NCI-H460 (cell line): ENCODE data around the gene COL1A1. TPM values are rescaled to one million over a fixed set of nuclear protein-coding genes. Genes with fewer than 3 reads are reported as not detected.

Source experiments
- DNase-seq: peaks from one replicate; pipeline ENCODE4 v3.0.0-alpha.2; 2016; ENCODE audit warnings: low read depth; ENCODE audit errors: extremely low read depth
- total RNA-seq: library from RNA; depleted of rRNA; stranded (reverse); fragments of >200 nt; shearing (Covaris generic); gene quantifications from 2 replicates; pipeline ENCODE4 v1.2.3, GENCODE V29; 2014

COL1A1 gene
- total RNA-seq, 1 experiment from 2014 or later = 1.2 TPM

- no peak for DNase-seq
Observed at GRCh38 chr17:50203086-50203485, 1.7 kb upstream of the COL1A1 start.

GRCh38 chr17:50200457-50201275 lies 765 bp downstream of the COL1A1 start:
- DNase-seq = peak; percentile 73

DNA sequence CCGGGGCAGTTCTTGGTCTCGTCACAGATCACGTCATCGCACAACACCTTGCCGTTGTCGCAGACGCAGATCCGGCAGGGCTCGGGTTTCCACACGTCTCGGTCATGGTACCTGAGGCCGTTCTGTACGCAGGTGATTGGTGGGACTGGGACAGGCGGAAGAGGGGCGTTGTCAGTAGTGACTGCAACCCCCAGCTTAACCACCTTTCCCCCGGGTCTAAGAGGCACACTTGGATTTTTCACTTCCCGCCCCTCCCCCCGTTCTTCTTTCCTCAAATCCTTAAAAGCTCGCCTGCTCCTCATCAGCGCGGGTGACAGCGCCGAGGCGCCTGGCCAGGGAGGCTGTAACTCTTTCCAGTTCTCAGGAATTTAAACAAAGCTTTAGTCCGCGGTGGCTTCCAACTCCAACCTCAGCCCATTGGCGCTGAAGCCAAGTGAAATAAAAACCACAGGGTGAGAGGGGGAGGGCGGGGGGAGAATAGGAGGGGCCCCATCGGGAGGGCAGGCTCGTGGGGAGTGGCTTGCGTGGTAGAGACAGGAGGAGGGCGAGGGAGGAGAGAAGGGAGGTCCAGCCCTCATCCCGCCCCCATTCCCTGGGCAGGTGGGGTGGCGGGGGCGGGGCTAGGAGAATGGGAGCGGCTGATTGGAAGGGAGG lies 1.5 kb downstream of the COL1A1 start:
- DNase-seq = peak; percentile 37

DNA sequence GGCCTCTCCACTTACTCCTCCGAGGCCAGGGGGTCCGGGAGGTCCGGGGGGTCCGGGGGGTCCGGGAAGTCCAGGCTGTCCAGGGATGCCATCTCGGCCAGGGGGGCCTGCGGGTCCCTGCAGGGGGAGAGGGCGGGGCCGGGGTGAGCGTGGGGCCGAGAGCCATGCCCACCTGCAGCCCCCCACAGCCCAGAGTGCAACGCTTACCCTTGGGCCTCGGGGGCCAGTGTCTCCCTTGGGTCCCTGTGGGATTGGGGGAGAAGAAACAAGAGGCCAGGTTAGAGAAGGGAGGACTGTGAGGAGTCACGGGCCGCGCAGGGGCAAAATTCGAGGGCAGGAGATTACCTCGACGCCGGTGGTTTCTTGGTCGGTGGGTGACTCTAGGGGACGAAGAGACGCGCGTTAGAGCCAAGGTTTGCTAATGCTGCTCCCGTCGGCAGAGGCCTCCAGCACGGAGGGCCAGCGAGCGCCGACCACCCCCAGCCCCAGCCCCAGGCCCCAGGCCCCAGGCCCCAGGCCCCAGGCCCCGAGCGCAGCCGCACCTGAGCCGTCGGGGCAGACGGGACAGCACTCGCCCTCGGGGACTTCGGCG lies 2.1 kb downstream of the COL1A1 start:
- DNase-seq = no peak

- peak; percentile 56 for DNase-seq
Observed at GRCh38 chr17:50198026-50198669, 3.3 kb downstream of the COL1A1 start.

- DNase-seq = no peak
Observed at GRCh38 chr17:50196826-50197225, 4.6 kb downstream of the COL1A1 start.

- no peak for DNase-seq
Observed at GRCh38 chr17:50196036-50196435, 5.4 kb downstream of the COL1A1 start.

- no peak for DNase-seq
Observed at GRCh38 chr17:50194934-50195865, 6.2 kb downstream of the COL1A1 start.

- no peak for DNase-seq
Observed at GRCh38 chr17:50194140-50194933, 7.1 kb downstream of the COL1A1 start.

DNA sequence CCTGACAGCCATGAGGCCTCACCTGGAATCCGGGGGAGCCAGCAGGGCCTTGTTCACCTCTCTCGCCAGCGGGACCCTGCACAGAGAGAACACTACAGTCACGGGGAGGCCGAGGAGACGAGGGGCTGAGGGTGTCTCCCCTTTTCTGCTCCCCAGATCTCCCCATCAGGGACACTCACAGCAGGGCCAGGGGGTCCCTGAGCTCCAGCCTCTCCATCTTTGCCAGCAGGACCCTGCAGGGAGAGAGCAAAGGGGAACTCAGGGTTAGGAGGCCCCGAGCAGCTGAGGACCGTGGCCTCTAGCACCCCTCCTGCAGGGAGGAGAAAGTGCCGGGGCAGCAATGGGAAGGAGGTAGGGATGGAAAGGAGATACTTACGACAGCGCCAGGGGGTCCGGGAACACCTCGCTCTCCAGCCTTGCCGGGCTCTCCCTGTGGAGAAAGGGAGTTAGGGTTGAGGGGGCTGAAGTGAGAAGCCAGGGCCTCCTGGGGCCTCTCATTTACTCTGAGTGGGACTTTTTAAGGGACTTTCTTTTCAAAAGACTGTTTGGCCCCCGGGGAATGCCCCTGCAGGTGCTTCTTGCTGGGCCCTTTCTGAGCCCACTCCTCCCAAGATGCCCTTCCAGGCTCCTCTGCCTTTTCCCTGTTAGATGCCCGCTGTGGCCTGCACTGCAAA lies 8.7 kb downstream of the COL1A1 start:
- DNase-seq = no peak

DNA sequence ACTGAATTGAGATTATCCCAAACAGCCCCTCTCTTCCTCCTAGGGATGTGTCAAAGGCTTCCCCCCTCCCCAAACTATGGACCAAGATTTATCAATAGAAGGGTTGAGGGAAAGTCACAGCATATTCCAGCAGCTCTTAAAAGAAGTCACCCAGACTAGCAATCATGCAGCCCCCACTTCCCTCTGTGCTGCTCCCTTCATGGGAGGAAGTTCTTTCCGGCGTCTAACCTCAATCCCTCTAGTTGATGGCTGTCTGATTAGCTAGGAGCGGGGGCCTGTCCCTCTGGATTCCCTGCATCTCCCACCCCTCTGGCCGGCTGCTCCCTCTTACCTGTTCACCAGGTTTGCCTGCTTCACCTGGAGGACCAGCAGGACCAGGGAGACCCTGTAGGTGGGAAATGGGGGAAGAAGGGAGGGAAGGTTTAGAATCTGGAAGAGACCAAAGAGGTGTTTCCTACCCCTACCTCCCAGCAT lies 9.2 kb downstream of the COL1A1 start:
- no peak for DNase-seq

DNA sequence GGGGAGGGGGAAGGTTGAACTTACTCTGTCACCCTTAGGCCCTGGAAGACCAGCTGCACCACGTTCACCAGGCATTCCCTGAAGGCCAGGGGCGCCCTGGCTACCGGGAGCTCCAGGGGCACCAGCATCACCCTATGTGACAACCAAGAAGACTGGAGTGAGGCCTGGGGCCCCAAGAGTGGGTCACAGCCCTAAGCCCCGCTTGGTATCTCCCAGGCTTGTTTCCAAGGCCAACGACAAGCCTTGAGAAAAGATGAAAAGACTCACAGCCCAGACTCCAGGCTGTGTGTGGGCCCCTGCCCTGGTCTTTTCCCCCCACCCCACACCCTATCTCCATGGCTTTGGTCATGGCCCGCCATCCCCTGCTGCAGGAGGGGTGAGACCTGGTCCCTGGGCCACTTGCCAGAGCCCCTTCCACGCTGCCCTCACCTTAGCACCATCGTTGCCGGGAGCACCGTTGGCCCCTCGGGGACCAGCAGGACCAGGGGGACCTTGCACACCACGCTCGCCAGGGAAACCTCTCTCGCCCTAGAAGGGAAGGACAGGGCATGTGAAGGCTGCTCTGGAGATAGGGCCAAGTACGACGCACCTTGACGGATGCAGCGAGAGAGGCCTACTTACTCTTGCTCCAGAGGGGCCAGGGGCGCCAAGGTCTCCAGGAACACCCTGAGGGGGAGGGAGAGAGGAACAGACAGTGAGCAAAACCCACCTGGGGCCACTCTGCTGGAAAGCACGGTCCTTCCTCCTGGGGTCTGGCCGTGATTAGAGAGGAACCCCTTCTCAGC lies 9.9 kb downstream of the COL1A1 start:
- DNase-seq = no peak

- no peak for DNase-seq
Observed at GRCh38 chr17:50190603-50191358, 10.7 kb downstream of the COL1A1 start.

DNA sequence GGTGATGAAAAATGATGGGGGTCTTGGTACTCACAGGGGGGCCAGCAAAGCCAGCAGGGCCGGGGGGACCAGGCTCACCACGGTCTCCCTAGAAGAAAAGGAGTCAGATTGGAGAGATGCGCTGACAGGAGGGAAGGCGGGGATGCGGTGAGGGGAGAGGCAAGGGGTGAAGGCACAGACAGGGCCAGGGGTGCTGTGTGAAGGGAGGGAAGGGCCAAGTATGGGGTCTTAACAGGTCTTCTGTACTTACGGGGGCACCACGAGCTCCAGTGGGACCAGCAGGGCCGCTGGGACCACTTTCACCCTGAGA lies 11.2 kb downstream of the COL1A1 start:
- no peak for DNase-seq

- DNase-seq = no peak
Observed at GRCh38 chr17:50189550-50190292, 11.7 kb downstream of the COL1A1 start.

DNA sequence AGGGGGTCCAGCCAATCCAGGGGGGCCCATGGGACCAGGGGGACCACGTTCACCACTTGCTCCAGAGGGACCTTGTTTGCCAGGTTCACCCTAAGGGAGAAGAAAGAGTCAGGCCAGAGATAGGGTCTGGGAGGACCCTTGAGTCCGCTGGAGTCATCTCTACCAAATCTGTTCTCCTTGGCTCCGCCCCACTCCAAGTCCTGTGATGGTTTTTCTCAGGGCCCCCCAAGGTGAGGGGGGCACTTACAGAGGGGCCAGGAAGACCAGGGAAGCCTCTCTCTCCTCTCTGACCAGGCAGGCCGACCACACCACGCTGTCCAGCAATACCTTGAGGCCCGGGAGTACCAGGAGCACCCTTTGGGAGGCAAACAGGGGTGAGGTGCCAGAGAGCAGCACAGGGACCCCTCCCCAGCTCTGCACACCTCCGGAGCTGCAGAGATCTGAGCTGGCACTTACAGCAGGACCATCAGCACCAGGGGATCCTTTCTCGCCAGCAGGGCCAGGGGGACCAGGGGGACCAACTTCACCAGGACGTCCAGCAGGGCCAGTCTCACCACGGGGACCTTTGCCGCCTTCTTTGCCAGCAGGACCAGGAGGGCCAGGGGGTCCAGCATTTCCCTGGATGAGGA lies 12.4 kb downstream of the COL1A1 start:
- DNase-seq = no peak
